ENCODE measurements around the gene AOAH. TPM values are rescaled to one million over a fixed set of nuclear protein-coding genes. Genes with fewer than 3 reads are reported as not detected.
"Not testable (repeated sequence)": the region's sequence is repeated elsewhere in the genome, so short reads cannot be mapped to it uniquely, and the experiment has no call there.

Gene AOAH
- total RNA-seq, 2 donors from 2014 or later: 18.8 to 23.5 TPM

DNA sequence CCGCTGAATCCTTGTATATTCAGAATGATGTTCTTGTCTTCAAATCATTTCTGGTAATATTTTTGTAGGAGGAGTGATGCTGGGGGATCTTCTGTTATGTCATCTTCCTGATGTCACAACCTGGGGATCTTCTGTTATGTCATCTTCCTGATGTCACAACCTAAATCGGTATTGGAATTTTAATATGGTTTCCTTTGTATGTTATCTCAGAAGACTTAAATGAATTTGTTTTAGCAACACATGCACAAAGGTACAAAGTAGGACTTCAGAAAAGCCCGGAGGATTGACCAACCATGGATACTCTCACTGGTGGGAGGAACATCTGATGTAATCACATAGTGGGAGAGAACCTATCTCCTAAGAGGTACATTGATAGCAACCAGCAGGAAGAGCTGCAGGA, 9.1 kb upstream of the AOAH start:
- Mint-ChIP-seq H3K27ac (no peak overlapping the region), H3K4me1 (ENCODE audit: low read depth) (peaks cover 40% of the 10 kb centered on the region), H3K36me3 (ENCODE audit: insufficient read depth in 2 of 2) (peaks cover 13 to 36% of the 10 kb centered on the region in 2 donors), H3K27me3 (ENCODE audit: low read depth) (no peaks in the 10 kb centered on the region), H3K9me3 (peaks cover 10 to 13% of the 10 kb centered on the region in 2 donors), H3K4me3 (no peak overlapping the region)
- ATAC-seq (replicated peaks in 1 of 2) (no peak), DNase-seq (no peak)

DNA sequence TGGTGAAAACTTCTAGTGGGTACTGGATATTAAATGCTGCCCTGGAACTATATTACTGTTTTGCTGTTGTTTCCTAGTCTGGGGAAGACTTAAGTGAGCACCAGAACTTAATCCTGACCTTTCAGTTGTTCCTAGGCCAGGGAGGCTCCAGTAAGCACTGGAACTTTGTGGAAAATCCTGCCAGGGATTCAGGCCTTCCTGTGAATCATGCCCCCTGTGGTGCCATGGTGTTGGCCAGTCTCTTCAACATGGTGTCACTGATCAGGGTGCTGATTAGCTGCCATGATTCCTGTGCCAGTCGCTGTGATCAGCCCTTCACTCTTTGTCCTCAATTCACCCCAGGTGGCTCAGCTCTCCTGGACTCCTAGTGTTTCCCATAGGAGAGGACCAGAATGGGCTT, 8.5 kb upstream of the AOAH start:
- Mint-ChIP-seq H3K4me1 (ENCODE audit: low read depth) (peaks cover 44% of the 10 kb centered on the region), H3K27ac (no peak overlapping the region), H3K36me3 (ENCODE audit: insufficient read depth in 2 of 2) (peaks cover 13 to 36% of the 10 kb centered on the region in 2 donors), H3K9me3 (peaks cover 10 to 13% of the 10 kb centered on the region in 2 donors), H3K27me3 (ENCODE audit: low read depth) (no peaks in the 10 kb centered on the region), H3K4me3 (no peak overlapping the region)
- ATAC-seq (replicated peaks in 1 of 2) (no peak), DNase-seq (no peak)

DNA sequence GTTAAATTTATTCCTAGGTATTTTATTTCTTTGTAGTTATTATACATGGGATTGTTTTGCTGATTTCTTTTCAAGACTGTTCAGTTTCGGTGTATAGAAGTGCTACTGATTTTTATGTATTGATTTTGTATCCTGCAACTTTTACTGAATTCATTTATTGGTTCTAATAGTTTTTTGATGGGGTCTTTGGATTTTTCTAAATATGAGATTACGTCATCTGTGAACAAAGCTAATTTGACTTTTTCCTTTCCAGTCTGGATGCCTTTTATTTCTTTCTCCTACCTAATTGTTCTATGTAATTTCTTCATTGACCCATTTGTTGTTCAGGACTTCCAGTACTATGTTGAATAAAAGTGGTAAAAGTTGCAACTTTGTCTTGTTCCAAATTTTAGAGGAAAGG, 5.8 kb upstream of the AOAH start:
- Mint-ChIP-seq H3K4me1 (ENCODE audit: low read depth) (peaks cover 51% of the 10 kb centered on the region), H3K36me3 (ENCODE audit: insufficient read depth in 2 of 2) (peaks cover 13 to 36% of the 10 kb centered on the region in 2 donors), H3K4me3 (no peak overlapping the region), H3K9me3 (peaks cover 10 to 13% of the 10 kb centered on the region in 2 donors), H3K27me3 (ENCODE audit: low read depth) (no peaks in the 10 kb centered on the region), H3K27ac (no peak overlapping the region)
- DNase-seq (no peak), ATAC-seq (replicated peaks in 1 of 2) (no peak)

DNA sequence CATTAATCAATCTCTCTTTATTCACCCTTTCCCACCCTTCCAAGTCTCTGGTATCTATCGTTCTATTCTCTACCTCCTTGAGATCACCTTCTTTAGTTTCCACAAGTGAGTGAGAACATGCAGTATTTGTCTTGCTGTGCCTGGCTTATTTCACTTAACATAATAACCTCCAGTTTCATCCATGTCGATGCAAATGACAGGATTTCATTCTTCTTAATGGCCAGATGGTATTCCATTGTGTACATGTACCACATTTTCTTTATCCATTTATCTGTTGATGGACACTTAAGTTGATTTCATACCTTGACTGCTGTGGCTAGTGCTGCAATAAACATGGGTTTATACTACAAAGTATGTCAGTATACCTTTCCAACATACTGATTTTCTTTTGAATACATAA, 3.8 kb upstream of the AOAH start:
- no peak for ATAC-seq (replicated peaks in 1 of 2)
- Mint-ChIP-seq H3K36me3 (ENCODE audit: insufficient read depth in 2 of 2) (peaks cover 15 to 36% of the 10 kb centered on the region in 2 donors), H3K27me3 (ENCODE audit: low read depth) (no peaks in the 10 kb centered on the region), H3K4me3 (no peak overlapping the region), H3K9me3 (peaks cover 10 to 11% of the 10 kb centered on the region in 2 donors), H3K27ac (no peak overlapping the region), H3K4me1 (ENCODE audit: low read depth) (peaks cover 56% of the 10 kb centered on the region)
- DNase-seq: no peak

DNA sequence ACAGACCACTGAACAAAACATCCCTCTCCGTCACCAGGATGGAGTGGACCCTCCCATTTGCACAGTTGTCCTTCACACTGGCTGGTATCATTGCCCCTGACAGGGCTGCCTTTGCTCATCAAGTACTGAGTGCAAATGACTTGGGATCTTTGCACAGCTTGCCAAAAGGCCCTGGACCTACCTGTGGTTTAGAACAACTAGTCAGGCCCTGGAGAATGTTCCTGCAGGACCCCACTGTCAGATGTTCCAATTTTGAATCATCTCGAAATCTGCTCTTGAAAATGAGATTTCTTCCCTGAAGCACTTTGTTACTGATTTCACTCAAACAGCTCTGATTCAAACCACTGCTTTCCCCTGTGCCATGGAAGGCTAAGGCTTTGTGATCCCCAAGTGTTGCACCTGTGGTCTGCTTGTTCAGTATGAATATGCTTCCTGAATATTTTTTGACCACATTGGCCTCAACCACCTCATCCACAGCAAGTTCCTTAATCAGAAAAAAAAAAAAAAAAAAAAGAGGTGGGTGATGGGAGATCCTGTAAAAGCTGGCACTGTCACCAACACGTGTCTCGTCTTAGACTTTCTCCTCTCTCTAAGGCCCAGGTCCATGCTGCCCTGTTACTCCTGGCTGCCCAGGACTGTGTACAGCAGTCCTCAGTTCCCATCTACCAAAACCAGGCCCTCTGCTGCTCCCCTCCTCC, 2.7 kb upstream of the AOAH start:
- ATAC-seq (replicated peaks in 1 of 2): peak; percentile 57 to 63
- Mint-ChIP-seq H3K27ac (peak overlapping the region; percentile 61), H3K27me3 (ENCODE audit: low read depth) (no peaks in the 10 kb centered on the region), H3K36me3 (ENCODE audit: insufficient read depth in 2 of 2) (peaks cover 10 to 31% of the 10 kb centered on the region in 2 donors), H3K9me3 (peaks cover 6 to 8% of the 10 kb centered on the region in 2 donors), H3K4me1 (ENCODE audit: low read depth) (peaks cover 67% of the 10 kb centered on the region), H3K4me3 (peak overlapping the region; percentile 65 to 72)
- DNase-seq: peak; percentile 44 to 59

DNA sequence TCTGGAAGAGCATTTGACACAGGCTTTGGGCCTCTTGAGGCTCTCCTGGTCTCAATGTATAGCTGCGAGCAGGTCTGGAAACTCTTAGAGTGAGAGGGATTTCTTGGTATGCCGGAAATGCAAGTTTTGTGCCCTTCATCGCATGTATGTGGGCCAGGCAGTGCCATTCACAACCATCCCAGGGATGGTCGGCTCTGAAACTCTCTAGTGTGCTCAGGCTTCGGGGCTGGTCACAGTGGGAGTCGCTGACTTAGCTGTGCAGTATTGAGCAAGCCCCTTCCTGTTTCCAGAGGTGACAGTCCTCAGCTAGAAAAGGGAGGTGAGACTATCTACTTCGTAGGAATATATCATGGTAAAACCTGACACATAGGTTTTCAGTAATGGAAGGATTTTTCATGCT, 2.0 kb upstream of the AOAH start:
- peaks cover 4 to 5% of the 10 kb centered on the region in 2 donors for H3K9me3 Mint-ChIP-seq
- H3K27me3 Mint-ChIP-seq (ENCODE audit: low read depth): no peaks in the 10 kb centered on the region
- H3K36me3 Mint-ChIP-seq (ENCODE audit: insufficient read depth in 2 of 2): peaks cover 8 to 24% of the 10 kb centered on the region in 2 donors
- DNase-seq (peak in 1 of 2 donors; percentile 27), ATAC-seq (replicated peaks in 1 of 2) (peak; percentile 24 to 40)
- H3K4me1 Mint-ChIP-seq (ENCODE audit: low read depth): peaks cover 73% of the 10 kb centered on the region
- H3K27ac Mint-ChIP-seq: peak overlapping the region; percentile 82
- H3K4me3 Mint-ChIP-seq: peak overlapping the region; percentile 65 to 72

DNA sequence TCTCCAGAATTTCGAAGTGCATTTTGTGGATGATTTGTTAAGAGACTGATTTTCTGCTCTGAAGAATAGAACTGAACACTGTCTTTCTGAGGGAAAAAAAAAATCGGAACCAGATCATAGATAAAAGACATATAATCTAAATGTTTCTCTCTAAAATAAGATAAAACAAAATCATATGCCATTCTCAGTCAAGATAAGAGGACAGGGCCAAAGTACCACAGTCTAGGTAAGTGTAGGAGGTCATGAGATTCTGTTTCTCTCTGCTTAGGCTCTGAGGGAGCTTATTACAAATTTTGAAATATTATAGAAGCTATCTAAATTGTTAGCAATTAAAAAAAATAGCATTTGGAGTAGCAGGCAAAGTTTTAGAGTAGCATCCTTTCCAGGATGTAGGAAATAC, 702 bp upstream of the AOAH start:
- Mint-ChIP-seq H3K9me3 (peaks cover 3 to 4% of the 10 kb centered on the region in 2 donors), H3K36me3 (ENCODE audit: insufficient read depth in 2 of 2) (peaks cover 3 to 13% of the 10 kb centered on the region in 2 donors), H3K27me3 (ENCODE audit: low read depth) (no peaks in the 10 kb centered on the region), H3K4me1 (ENCODE audit: low read depth) (peaks cover 86% of the 10 kb centered on the region), H3K27ac (peak overlapping the region; percentile 45), H3K4me3 (peak overlapping the region; percentile 71 to 85)
- DNase-seq (no peak), ATAC-seq (replicated peaks in 1 of 2) (no peak)

DNA sequence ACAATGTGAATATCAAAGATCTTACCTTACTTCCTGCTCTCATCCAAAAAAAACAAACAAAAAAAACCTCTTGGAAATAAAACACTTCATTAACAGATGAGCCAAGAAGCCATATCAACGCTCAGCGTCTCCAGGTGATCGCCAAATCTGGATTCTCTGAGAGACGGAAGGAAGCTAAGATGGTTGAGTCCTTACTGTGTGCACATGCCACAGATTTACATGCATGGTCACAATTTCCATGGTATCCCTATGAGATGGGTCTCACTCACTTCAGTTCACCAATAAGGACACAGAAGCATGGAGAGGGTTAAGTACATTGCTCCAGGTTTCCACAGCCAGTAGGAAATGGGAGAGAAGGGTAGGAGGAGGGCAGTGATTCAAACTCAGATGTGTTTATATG, 1.0 kb downstream of the AOAH start:
- DNase-seq (no peak), ATAC-seq (replicated peaks in 1 of 2) (no peak)
- Mint-ChIP-seq H3K27me3 (ENCODE audit: low read depth) (no peaks in the 10 kb centered on the region), H3K36me3 (ENCODE audit: insufficient read depth in 2 of 2) (peaks cover 1 to 2% of the 10 kb centered on the region in 2 donors), H3K9me3 (no peaks in the 10 kb centered on the region), H3K27ac (peak overlapping the region; percentile 45), H3K4me1 (ENCODE audit: low read depth) (peaks cover 97% of the 10 kb centered on the region), H3K4me3 (peak overlapping the region; percentile 71 to 85)

DNA sequence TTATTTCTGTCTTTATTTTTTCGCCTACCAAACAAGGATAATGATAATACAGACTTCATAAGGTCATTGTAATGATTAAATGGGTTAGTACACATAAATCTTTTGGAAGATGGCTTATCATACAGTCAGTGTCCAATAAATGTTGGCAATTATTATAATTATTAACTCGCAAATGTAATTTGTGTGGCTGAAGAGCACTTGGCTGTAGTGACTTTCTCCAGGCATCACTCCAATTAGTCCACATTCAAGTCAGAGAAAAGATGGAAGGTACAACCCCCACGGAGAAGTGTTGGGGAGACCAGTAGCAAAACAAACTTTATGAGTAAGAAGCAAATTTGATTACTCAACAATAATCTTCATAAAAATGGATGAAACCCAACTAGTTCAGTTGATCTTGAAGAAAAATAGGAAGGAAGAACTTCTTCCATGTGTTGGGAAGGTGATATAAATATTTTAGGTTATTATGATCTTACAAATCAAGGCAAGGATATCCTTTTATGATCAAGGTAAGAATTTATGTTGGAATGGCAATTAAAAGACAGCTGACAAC, 5.1 kb downstream of the AOAH start:
- no peaks in the 10 kb centered on the region for H3K27me3 Mint-ChIP-seq (ENCODE audit: low read depth)
- H3K4me3 Mint-ChIP-seq: peak overlapping the region; percentile 45 to 76
- peaks cover 6 to 10% of the 10 kb centered on the region in 2 donors for H3K36me3 Mint-ChIP-seq (ENCODE audit: insufficient read depth in 2 of 2)
- peaks cover 3 to 5% of the 10 kb centered on the region in 2 donors for H3K9me3 Mint-ChIP-seq
- DNase-seq (no peak), ATAC-seq (replicated peaks in 1 of 2) (no peak)
- H3K27ac Mint-ChIP-seq: peak overlapping the region; percentile 87
- peaks cover 65% of the 10 kb centered on the region for H3K4me1 Mint-ChIP-seq (ENCODE audit: low read depth)

DNA sequence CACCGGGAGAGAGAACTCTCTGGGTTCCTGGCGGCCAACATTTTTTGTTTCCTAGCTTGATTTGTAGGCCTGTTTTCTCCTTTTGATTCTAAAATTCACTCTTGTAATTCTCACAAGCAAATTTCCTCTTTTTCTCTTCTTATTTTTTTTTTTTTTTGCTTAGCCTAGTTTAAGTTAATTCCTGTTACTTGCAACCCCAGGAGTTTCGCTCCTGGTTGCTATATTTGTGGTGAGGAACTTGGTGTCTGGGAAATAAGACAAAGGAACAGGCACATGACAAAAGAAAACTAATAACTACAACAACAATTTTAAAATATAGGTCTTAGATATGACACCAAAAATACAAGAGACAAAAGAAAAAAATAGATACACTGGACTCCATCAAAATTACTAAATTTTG, 6.7 kb downstream of the AOAH start:
- peaks cover 5 to 8% of the 10 kb centered on the region in 2 donors for H3K9me3 Mint-ChIP-seq
- DNase-seq: no peak
- ATAC-seq (replicated peaks in 1 of 2): no peak
- no peaks in the 10 kb centered on the region for H3K27me3 Mint-ChIP-seq (ENCODE audit: low read depth)
- H3K36me3 Mint-ChIP-seq (ENCODE audit: insufficient read depth in 2 of 2): peaks cover 9 to 20% of the 10 kb centered on the region in 2 donors
- peak overlapping the region; percentile 70 for H3K27ac Mint-ChIP-seq
- H3K4me1 Mint-ChIP-seq (ENCODE audit: low read depth): peaks cover 62% of the 10 kb centered on the region
- peak overlapping the region in 1 of 2 donors; percentile 72 for H3K4me3 Mint-ChIP-seq

DNA sequence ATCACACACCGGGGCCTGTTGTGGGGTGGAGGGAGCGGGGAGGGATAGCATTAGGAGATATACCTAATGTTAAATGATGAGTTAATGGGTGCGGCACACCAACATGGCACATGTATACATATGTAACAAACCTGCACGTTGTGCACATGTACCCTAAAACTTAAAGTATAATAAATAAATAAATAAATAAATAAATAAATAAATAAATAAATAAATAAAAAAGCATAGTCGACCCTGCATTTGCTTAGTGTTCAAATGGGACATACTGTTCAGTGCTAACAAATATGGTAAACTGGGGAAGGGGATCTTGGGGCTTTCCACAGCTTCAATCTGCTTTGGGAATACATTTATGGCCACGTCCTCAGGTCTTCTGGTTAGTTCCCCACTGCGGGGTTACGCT, 7.5 kb downstream of the AOAH start:
- not testable (repeated sequence) for H3K9me3 Mint-ChIP-seq; H3K27me3 Mint-ChIP-seq (ENCODE audit: low read depth); H3K27ac Mint-ChIP-seq; H3K4me3 Mint-ChIP-seq; ATAC-seq (replicated peaks in 1 of 2); DNase-seq
- peaks cover 62% of the 10 kb centered on the region for H3K4me1 Mint-ChIP-seq (ENCODE audit: low read depth)
- peaks cover 9 to 24% of the 10 kb centered on the region in 2 donors for H3K36me3 Mint-ChIP-seq (ENCODE audit: insufficient read depth in 2 of 2)

DNA sequence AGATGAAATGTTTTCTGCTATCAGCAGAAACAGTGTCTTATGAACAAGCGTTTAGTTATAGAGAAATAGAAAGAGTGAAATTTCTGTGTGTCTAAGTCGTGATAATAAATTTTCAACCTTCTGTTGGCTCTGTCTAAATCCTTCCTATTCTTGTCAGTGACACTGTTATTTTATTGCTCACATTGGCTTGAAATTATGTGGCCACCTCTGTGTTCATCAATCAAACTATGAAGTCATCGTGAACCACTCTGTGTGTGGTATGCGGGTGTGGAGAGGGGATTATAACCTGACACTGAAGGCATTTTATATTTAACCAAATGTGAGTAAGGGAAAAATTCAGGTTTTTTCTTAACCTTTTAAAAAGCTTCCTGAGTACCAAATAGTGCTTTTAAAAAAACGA, 12.3 kb downstream of the AOAH start:
- Mint-ChIP-seq H3K27me3 (ENCODE audit: low read depth) (no peaks in the 10 kb centered on the region), H3K36me3 (ENCODE audit: insufficient read depth in 2 of 2) (peaks cover 14 to 30% of the 10 kb centered on the region in 2 donors), H3K9me3 (peaks cover 5 to 8% of the 10 kb centered on the region in 2 donors), H3K27ac (peak overlapping the region; percentile 97), H3K4me3 (peak overlapping the region; percentile 69 to 77), H3K4me1 (ENCODE audit: low read depth) (peaks cover 66% of the 10 kb centered on the region)
- ATAC-seq (replicated peaks in 1 of 2) (peak; percentile 76 to 80), DNase-seq (no peak)

DNA sequence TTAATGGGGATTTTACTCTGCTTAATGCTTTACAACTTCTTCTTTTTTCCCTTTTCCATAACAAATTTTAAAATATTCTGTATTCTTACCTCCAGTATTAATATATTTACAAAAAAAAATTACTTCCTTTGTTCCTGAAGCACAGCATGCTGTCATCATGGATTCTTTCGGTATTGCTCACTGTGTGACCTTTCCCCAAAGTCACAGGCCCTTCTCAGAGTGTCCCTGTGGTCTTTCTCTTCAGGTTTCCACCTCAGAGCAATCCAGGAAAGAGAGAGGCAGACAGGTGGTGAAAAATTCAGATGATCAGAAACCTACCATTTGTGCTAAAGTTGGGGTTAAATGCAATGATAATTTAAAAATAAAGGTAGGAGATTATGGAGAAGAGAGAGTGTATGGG, 13.0 kb downstream of the AOAH start:
- Mint-ChIP-seq H3K4me3 (peak overlapping the region; percentile 69 to 77), H3K4me1 (ENCODE audit: low read depth) (peaks cover 74% of the 10 kb centered on the region), H3K27me3 (ENCODE audit: low read depth) (no peaks in the 10 kb centered on the region), H3K9me3 (peaks cover 5 to 8% of the 10 kb centered on the region in 2 donors), H3K27ac (peak overlapping the region; percentile 97), H3K36me3 (ENCODE audit: insufficient read depth in 2 of 2) (peaks cover 14 to 36% of the 10 kb centered on the region in 2 donors)
- ATAC-seq (replicated peaks in 1 of 2) (no peak), DNase-seq (no peak)

All from activated T-cell treated with anti-CD3 and anti-CD28 coated beads, Interleukin-2, amount 50 U/mL, for 72 hours (primary cell).